ENCODE results near the gene AURKB.

Gene AURKB

DNA sequence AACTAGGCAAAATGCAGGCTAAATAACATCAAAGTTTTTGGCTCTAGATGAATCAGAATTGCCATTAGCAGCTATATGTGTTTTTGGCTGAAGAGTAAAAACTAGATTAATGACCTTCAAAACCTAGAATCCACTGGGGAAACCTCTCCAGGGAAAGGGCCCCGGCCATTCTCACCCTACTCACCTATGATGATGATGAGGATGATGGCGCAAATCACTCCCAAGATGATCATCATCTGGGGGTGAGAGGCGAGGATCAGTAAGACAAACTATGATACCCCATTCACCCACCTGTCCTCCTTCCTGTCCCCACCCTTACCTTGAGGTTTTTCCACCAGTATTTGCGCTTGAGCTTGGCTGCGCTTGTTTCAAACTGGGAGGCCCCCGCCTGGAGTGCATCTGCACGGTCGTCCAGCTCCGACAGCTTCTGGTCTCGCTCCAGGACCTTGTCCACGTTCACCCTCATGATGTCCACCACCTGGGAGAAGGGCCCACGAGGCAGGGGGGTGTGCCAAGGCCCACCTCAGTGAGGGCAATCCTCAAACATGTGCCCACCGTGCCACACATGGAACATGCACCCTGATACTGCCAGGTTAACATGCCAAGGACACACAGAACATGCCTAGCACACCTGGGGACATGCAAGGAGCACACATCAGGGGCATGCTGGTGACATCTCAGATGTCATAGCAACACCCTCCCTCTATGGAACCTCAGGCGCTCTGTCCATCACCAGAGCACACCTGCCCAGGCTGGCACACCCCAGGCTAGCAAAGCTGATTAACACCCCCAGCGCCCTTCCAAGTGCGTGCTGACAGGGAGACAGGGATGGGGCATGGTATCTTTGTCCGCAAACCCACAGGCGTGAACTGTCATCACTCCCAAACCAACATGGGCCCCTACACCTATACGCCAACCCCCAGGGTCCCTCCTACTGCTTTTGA is 48.8 kb downstream of the AURKB start:
- no peak for DNase-seq (ENCODE audit: low read depth in 2 of 2)

- no peak for DNase-seq (ENCODE audit: low read depth in 2 of 2)
Observed at GRCh38 chr17:8160741-8161221, 49.6 kb downstream of the AURKB start.

DNA sequence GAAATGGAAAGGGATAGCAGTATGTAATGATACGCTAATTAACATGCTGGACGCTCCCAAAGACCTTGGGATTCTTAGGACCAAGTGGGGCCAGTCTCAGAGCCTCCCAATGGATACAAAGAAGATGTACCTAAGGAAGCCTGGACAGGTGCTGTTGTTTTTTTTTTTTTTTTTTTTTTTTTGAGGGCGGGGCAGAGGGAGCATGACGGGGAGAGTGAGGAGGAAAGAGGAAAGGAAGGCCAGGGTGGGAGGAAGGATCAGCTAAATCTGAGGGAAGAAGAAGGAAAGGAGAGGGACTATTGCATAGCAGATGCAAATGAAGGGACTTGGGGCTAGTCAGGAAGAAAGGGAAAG is 50.2 kb downstream of the AURKB start:
- no peak for DNase-seq (ENCODE audit: low read depth in 2 of 2)

GRCh38 chr17:8159459-8160223 is 50.7 kb downstream of the AURKB start:
- no peak for DNase-seq (ENCODE audit: low read depth in 2 of 2)

DNA sequence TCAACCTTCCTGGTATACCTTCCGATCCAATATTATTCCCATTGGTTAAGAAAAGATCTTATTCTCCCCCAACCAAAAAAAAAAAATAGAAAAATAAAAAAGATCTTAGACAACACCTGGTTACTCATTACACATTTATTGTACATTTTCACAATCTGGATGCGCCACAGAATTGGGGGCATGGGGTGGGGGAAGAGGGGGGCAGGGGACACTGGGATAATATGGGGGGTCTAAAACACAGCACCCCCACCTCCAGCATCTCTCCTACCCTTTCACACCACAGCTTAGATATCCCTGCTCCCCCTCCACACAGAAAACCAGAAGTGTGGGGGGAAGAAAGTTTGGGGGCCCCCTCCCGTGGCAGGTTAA is 51.4 kb downstream of the AURKB start:
- DNase-seq (ENCODE audit: low read depth in 2 of 2) = no peak

- DNase-seq (ENCODE audit: low read depth in 2 of 2) = peak; percentile 72 to 80
Observed at GRCh38 chr17:8158267-8159031, 51.9 kb downstream of the AURKB start.

GRCh38 chr17:8156246-8156992 is 54.0 kb downstream of the AURKB start:
- DNase-seq (ENCODE audit: low read depth in 2 of 2) = peak; percentile 100

DNA sequence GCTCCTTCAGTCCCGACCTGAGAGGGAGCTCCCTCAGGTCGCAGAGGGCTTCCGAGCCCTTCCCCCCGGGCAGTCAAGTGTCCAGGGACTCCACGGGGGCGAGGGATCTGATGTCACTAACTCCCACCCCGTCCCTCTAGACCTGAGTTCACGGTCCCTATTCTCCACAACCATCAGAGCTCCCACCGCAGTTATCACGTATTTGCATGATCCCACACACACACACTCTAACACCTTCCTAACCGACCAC is 54.5 kb downstream of the AURKB start:
- DNase-seq (ENCODE audit: low read depth in 2 of 2) = no peak

DNA sequence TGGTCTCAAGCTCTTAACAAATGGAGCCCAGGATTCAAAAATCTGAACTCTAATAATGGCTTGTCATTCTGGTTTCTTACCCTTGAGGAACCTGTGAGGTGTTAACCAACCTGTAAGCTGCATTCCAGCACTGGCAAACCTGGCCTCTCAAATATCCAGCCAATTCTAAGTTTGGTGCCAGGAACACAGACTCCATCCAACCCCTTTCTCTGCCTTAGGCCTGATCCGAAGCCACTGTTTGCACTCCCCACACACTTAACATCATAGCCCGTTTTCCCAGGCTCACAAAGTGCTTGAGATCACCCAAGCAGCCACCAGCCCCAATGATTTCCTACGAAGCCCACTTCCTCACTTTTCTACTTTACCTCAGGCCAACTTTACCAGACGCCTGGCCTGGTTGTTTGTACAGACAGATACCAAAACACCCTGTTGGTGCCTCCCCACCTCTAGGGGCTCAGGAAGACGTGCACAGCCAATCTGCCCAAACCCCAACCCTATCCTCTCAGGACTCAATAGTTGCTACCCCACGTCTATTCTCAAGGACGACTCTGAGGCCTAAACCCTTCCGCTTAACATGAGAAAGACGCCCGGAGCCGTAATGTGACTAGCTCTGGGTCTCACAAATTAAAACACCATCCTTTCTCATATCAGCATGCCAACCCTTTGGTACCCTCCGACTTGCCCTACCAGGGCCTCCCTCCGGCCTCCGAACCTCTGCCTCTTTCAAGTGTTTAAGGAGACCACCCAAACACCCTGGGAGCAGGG is 55.0 kb downstream of the AURKB start:
- no peak for DNase-seq (ENCODE audit: low read depth in 2 of 2)

All from stimulated activated CD8-positive, alpha-beta memory T cell treated with anti-CD3 and anti-CD28 coated beads, Interleukin-7, amount 100 ng/mL, for 4 hours (primary cell).